Esophagus squamous epithelium (tissue), 5 donors: Measurements from ENCODE around the gene FIBP. TPM values are rescaled to one million over a fixed set of nuclear protein-coding genes. Genes with fewer than 3 reads are reported as not detected.

Experiments
- DNase-seq: peaks from one replicate; lab custom pipeline; 2025; lab: John Stamatoyannopoulos, UW
- H3K27ac ChIP-seq, 4 donors: fragments of 200-600 bp; sonication (generic); one replicate each; pipeline ENCODE4 v1.5.1; 2016 to 2019; ENCODE audit warnings: mild to moderate bottlenecking in 1 of 4
- H3K27me3 ChIP-seq, 4 donors: fragments of 200-600 bp; sonication (generic); 1 replicate in 3 of 4; 2 replicates in 1 of 4; pipeline versions ENCODE4 v1.5.1 to v1.6.0; 2017 to 2021; ENCODE audit warnings: antibody characterized with exemption in 1 of 4
- H3K36me3 ChIP-seq, 3 donors: fragments of 200-600 bp; sonication (generic); one replicate each; pipeline ENCODE4 v1.5.1; 2016 to 2019
- H3K4me1 ChIP-seq, 3 donors: fragments of 200-600 bp; sonication (generic); one replicate each; pipeline ENCODE4 v1.5.1; 2017 to 2019
- H3K4me3 ChIP-seq, 4 donors: fragments of 200-600 bp; sonication (generic); 1 replicate in 3 of 4; 2 replicates in 1 of 4; pipeline ENCODE4 v1.5.1; 2016 to 2019; ENCODE audit warnings: mild to moderate bottlenecking in 2 of 4, moderate library complexity in 1 of 4
- H3K9me3 ChIP-seq, 3 donors: fragments of 200-600 bp; sonication (generic); one replicate each; pipeline ENCODE4 v1.5.1; 2016 to 2019
- POLR2A ChIP-seq, 4 donors: fragments of 450-650 bp; IDR thresholded peaks; one replicate each; pipeline ENCODE4 v1.6.1; 2017; ENCODE audit warnings: antibody characterized with exemption in 4 of 4, mild to moderate bottlenecking in 4 of 4, moderate library complexity in 3 of 4
- WGBS, 2 donors: methylation state at CpG; one replicate each; pipeline ENCODE4 v1.1.5; 2018; 5-methylcytosine and 5-hydroxymethylcytosine counted together
- intact Hi-C: fragments of 100-400 bp; cut with DNase I; formaldehyde crosslinking; loops from one replicate; pipeline ENCODE4 v1.15.0; 2022
- total RNA-seq, 4 donors: library from RNA; depleted of rRNA; stranded (reverse); fragments of >200 nt; gene quantifications; one replicate each; pipeline ENCODE4 v1.1.0, GENCODE V29; 2016
- TF ChIP-seq, protein P1 (sequence below), 6 experiments: fragments of 450-650 bp in 4 of 6; fragments of 200-600 bp in 2 of 6; sonication (generic) in 2 of 6; IDR thresholded peaks; one replicate each; pipeline ENCODE4 v1.5.1; 2016 to 2019; ENCODE audit warnings: antibody characterized with exemption in 6 of 6, mild to moderate bottlenecking in 4 of 6, moderate library complexity in 4 of 6
- donor health status: DM: yes; HTN: yes; CAD: no.

Gene FIBP
- 10 to 100 TPM; 35.7 to 60.1 (median 38.4) TPM for total RNA-seq

DNA sequence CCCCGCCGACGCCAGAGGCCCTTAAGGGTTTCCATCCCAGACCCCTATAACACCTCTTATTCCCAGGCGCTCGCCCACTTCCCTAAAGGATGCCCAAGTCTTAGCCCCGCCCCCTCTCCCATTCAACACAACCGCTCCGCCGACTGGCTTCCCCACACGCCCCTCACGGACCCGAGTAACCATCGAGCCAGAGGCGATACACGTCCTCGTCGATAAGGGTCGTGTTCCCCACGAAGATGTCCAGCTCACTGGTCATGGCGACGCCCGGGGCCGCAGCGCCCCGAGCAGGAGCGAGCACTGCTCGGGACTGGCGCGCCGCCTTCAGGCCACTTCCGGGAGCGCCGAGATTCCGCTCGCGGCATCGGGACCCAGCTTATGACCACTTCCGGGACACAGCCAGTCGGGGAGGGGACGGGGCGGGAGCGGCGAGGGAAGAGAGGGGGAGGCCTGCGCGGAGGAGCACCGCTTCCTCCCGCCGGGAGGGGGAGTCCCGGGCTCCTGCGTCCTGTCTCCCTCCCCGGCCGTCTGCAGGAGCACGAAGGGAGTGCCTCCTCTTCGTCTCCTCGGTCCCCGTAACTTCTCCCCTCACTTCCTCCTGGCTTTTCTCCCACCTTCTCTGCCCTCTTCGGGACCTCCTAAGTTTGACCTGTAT lies at the start of gene FIBP:
Gene FIBP (minus strand): TSS at position 309 of the 652 bp plus-strand sequence. CDS start 53 bp downstream, at position 256.
- TF ChIP-seq, protein P1, sequence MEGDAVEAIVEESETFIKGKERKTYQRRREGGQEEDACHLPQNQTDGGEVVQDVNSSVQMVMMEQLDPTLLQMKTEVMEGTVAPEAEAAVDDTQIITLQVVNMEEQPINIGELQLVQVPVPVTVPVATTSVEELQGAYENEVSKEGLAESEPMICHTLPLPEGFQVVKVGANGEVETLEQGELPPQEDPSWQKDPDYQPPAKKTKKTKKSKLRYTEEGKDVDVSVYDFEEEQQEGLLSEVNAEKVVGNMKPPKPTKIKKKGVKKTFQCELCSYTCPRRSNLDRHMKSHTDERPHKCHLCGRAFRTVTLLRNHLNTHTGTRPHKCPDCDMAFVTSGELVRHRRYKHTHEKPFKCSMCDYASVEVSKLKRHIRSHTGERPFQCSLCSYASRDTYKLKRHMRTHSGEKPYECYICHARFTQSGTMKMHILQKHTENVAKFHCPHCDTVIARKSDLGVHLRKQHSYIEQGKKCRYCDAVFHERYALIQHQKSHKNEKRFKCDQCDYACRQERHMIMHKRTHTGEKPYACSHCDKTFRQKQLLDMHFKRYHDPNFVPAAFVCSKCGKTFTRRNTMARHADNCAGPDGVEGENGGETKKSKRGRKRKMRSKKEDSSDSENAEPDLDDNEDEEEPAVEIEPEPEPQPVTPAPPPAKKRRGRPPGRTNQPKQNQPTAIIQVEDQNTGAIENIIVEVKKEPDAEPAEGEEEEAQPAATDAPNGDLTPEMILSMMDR (IDR thresholded peaks at IDR 0.05) = peak; percentile 71 to 97 (median 94)
- peak in 3 of 4 donors; percentile 59 to 94 (median 81) for TF ChIP-seq POLR2A (IDR thresholded peaks at IDR 0.05)
- intact Hi-C loops = no loop called here
- H3K9me3 ChIP-seq = no peaks in the 10 kb centered on the region
- WGBS, 2 donors = 0% methylated on average over 7 to 11 of the region's 57 CpGs
- peak within 1 kb of the TSS; percentile 56 to 90 (median 83) for H3K4me3 ChIP-seq
- H3K27me3 ChIP-seq = no peaks in the 10 kb centered on the region
- DNase-seq = peak; percentile 88
- H3K27ac ChIP-seq = peak within 1 kb of the TSS; percentile 93 to 98 (median 97)
- H3K36me3 ChIP-seq = peaks cover 0 to 49% (median 11%) of the 10 kb centered on the region in 3 donors
- peaks cover 42 to 79% (median 46%) of the 10 kb centered on the region in 3 donors for H3K4me1 ChIP-seq

DNA sequence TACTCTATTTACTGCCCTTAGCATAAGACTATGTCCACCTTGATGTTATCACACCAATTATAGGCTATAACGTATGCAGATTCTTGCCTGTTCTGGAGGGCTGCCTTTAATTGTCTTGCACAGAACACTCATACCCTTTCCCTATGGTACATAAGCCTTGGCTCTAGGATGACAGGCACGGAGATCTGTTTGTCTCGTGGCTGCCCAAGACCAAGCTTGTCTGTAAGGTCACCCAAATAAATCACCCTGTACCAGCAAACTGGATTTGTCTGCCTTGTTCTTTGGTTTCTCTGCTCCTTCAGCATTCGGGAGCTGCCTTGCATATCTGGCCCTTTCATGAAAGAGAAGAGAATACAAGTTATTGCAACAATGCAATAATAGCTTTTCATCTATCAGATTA lies 49.5 kb upstream of the FIBP start:
- peaks cover 0 to 8% (median 0%) of the 10 kb centered on the region in 3 donors for H3K4me1 ChIP-seq
- DNase-seq = no peak
- H3K27me3 ChIP-seq = peaks cover 0 to 42% (median 0%) of the 10 kb centered on the region in 4 donors
- intact Hi-C loops = no loop called here
- no peak overlapping the region for H3K4me3 ChIP-seq
- no peaks in the 10 kb centered on the region for H3K36me3 ChIP-seq
- no peaks in the 10 kb centered on the region for H3K9me3 ChIP-seq
- no peak overlapping the region for H3K27ac ChIP-seq
- 46 to 60% methylated on average over 4 of the region's 4 CpGs for WGBS, 2 donors
- no peak for TF ChIP-seq POLR2A (IDR thresholded peaks at IDR 0.05)
- TF ChIP-seq, protein P1 (IDR thresholded peaks at IDR 0.05) = no peak

DNA sequence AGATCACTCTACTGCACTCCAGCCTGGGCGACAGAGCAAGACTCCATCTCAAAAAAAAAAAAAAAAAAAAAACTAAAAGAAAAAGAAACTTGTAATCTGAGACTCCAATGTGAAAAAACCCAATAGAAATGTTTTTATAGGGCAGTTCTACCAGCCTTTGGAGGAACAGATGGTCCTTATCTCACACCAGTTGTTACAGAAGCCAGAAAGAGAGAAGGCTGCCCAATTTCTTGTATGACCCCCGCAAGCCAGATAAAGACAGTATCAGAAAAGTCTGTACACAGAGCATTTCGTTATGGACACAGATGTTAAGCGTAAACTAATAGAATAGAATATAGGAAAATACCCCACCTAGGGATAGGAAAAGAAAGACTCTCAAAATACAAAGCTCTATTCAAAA lies 45.7 kb upstream of the FIBP start:
- H3K9me3 ChIP-seq = no peaks in the 10 kb centered on the region
- 64 to 68% methylated on average over 3 to 4 of the region's 4 CpGs for WGBS, 2 donors
- DNase-seq = no peak
- H3K36me3 ChIP-seq = no peaks in the 10 kb centered on the region
- intact Hi-C loops = no loop called here
- H3K4me1 ChIP-seq = no peaks in the 10 kb centered on the region
- no peak overlapping the region for H3K4me3 ChIP-seq
- H3K27ac ChIP-seq = no peak overlapping the region
- H3K27me3 ChIP-seq = peaks cover 0 to 26% (median 0%) of the 10 kb centered on the region in 4 donors
- no peak for TF ChIP-seq POLR2A (IDR thresholded peaks at IDR 0.05)
- TF ChIP-seq, protein P1 (IDR thresholded peaks at IDR 0.05) = no peak

GRCh38 chr11:65932558-65932919 lies 44.3 kb upstream of the FIBP start:
- Histone ChIP-seq H3K9me3 (no peaks in the 10 kb centered on the region), H3K36me3 (no peaks in the 10 kb centered on the region), H3K27ac (no peak overlapping the region), H3K4me3 (no peak overlapping the region), H3K4me1 (no peaks in the 10 kb centered on the region), H3K27me3 (peaks cover 0 to 22% (median 0%) of the 10 kb centered on the region in 4 donors)
- 30 to 45% methylated on average over 9 of the region's 9 CpGs for WGBS, 2 donors
- DNase-seq = no peak
- intact Hi-C loops = no loop called here
- no peak for TF ChIP-seq POLR2A (IDR thresholded peaks at IDR 0.05)
- TF ChIP-seq, protein P1 (IDR thresholded peaks at IDR 0.05) = no peak

GRCh38 chr11:65931773-65932557 lies 43.7 kb upstream of the FIBP start:
- 54 to 59% methylated on average over 9 to 10 of the region's 13 CpGs for WGBS, 2 donors
- no peak for DNase-seq
- H3K4me3 ChIP-seq = no peak overlapping the region
- intact Hi-C loops = no loop called here
- H3K27me3 ChIP-seq = peaks cover 0 to 17% (median 0%) of the 10 kb centered on the region in 4 donors
- H3K9me3 ChIP-seq = no peaks in the 10 kb centered on the region
- no peak overlapping the region for H3K27ac ChIP-seq
- H3K36me3 ChIP-seq = no peaks in the 10 kb centered on the region
- no peaks in the 10 kb centered on the region for H3K4me1 ChIP-seq
- no peak for TF ChIP-seq POLR2A (IDR thresholded peaks at IDR 0.05)
- TF ChIP-seq, protein P1 (IDR thresholded peaks at IDR 0.05) = no peak
